MM.1S (cell line): ENCODE measurements around the gene CALR3.

Experiments
- DNase-seq: peaks from one replicate; pipeline ENCODE4 v3.0.0-alpha.2; 2015
- H2AFZ ChIP-seq: fragments of 300-600 bp; sonication (generic); 2 replicates; pipeline ENCODE4 v1.6.0; 2016; ENCODE audit warnings: antibody characterized with exemption, low read length
- H3F3A ChIP-seq: fragments of 300-600 bp; sonication (generic); 2 replicates; pipeline ENCODE4 v1.6.1; 2016; ENCODE audit warnings: mild to moderate bottlenecking, antibody characterized with exemption, low read length, moderate library complexity, mixed read lengths; ENCODE audit not compliant: insufficient read depth
- H3K27ac ChIP-seq: fragments of 300-600 bp; sonication (generic); 2 replicates; pipeline ENCODE4 v1.5.1; 2016; ENCODE audit warnings: mild to moderate bottlenecking, low read length
- H3K27me3 ChIP-seq: fragments of 300-600 bp; sonication (generic); replicated peaks from 2 replicates; pipeline ENCODE4 v1.6.0; 2016; ENCODE audit warnings: low read length; ENCODE audit not compliant: insufficient read depth
- H3K36me3 ChIP-seq: fragments of 300-600 bp; sonication (generic); replicated peaks from 2 replicates; pipeline ENCODE4 v1.6.1; 2016; ENCODE audit warnings: mild to moderate bottlenecking, low read length, mixed read lengths; ENCODE audit not compliant: insufficient read depth
- H3K4me1 ChIP-seq: fragments of 300-600 bp; sonication (generic); 2 replicates; pipeline ENCODE4 v1.6.1; 2016; ENCODE audit warnings: low read length, mixed read lengths
- H3K4me2 ChIP-seq: fragments of 300-600 bp; sonication (generic); 2 replicates; pipeline ENCODE4 v1.6.0; 2016; ENCODE audit warnings: low read depth, low read length
- H3K4me3 ChIP-seq: fragments of 300-600 bp; sonication (generic); 2 replicates; pipeline ENCODE4 v1.5.1; 2016; ENCODE audit warnings: low read length, mixed read lengths
- H3K79me2 ChIP-seq: fragments of 300-600 bp; sonication (generic); 2 replicates; pipeline ENCODE4 v1.6.1; 2016; ENCODE audit warnings: mixed run types, low read length, mixed read lengths
- H3K9ac ChIP-seq: fragments of 300-600 bp; sonication (generic); 2 replicates; pipeline ENCODE4 v1.6.1; 2016; ENCODE audit warnings: low read length, mixed read lengths
- H3K9me2 ChIP-seq: fragments of 300-600 bp; sonication (generic); replicated peaks from 2 replicates; pipeline ENCODE4 v1.6.1; 2016; ENCODE audit warnings: mild to moderate bottlenecking, low read length, mixed read lengths; ENCODE audit not compliant: insufficient read depth
- H3K9me3 ChIP-seq: fragments of 300-600 bp; sonication (generic); replicated peaks from 2 replicates; pipeline ENCODE4 v1.6.1; 2016; ENCODE audit warnings: mild to moderate bottlenecking, low read length, mixed read lengths; ENCODE audit not compliant: insufficient read depth
- H4K20me1 ChIP-seq: fragments of 300-600 bp; sonication (generic); 2 replicates; pipeline ENCODE4 v1.6.1; 2016; ENCODE audit warnings: mild to moderate bottlenecking, low read length, moderate library complexity, mixed read lengths; ENCODE audit not compliant: insufficient read depth
- EZH2 ChIP-seq: fragments of 300-600 bp; sonication (generic); optimal IDR thresholded peaks from 2 replicates; pipeline ENCODE3; 2017; ENCODE audit warnings: low read depth, mild to moderate bottlenecking, antibody characterized with exemption, low read length, mixed read lengths
- EZH2phosphoT487 ChIP-seq: fragments of 300-600 bp; sonication (generic); IDR thresholded peaks from 2 replicates; pipeline ENCODE4 v1.6.1; 2018; ENCODE audit warnings: antibody characterized with exemption, low read length
- TF ChIP-seq, protein P1 (sequence below): fragments of 300-600 bp; sonication (generic); IDR thresholded peaks from 2 replicates; pipeline ENCODE4 v1.5.1; 2016; ENCODE audit warnings: antibody characterized with exemption, low read length, mixed read lengths

The CALR3 gene

DNA sequence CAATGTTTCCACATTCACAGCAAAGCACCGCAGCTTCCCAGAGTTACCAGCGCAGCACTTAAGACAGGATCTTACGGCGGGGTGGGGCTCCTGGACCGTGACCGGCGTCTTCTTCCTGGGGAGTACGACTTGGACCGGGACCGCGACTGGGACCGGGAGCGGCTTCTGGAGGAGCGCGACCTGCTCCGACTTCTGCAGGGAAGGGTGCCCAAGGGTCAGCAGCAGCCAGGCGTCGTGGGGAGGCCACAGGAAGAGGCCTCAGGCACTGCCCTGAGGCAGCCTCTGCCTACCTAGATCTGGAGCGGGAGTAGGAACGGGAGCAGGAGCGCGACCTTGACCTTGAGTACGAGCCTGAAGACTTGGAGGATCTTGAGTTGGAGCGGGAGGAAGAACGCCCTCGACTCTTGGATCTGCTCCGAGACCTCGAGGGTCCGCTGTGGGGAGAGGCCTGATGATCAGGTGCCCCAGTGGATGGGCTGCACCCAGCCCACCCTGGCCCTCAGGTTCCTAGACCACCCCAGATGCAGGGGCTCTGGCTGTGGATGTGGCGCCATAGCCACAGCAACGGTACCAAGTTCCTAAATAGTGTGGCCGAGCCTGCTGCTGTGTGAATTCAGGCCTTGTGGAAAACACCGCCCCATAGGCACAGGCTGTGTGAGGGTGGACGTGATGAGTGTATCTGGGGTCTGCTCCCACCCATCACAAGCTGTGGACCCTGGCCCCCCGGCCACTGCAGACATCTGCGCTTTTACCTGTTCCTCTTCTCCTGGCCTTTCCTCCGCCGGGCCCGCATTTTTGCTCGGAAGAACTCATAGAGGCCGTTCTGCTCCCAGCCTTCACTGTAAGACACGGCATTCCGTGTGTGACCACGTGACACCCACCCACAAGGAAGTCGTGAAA is 24.4 kb upstream of the CALR3 start:
- Histone ChIP-seq H3K9me2 (no peaks in the 10 kb centered on the region), H3K9ac (no peak overlapping the region), H3F3A (no peaks in the 10 kb centered on the region), H3K4me3 (no peak overlapping the region), H2AFZ (no peak overlapping the region), H4K20me1 (no peaks in the 10 kb centered on the region), H3K9me3 (no peaks in the 10 kb centered on the region), H3K79me2 (peaks cover 7% of the 10 kb centered on the region; the same call in 1 of the 2 replicates), H3K36me3 (peaks cover 20% of the 10 kb centered on the region), H3K4me2 (no peak overlapping the region), H3K27ac (no peak overlapping the region), H3K27me3 (no peaks in the 10 kb centered on the region), H3K4me1 (no peaks in the 10 kb centered on the region)
- no peak for TF ChIP-seq EZH2
- TF ChIP-seq, protein P1, sequence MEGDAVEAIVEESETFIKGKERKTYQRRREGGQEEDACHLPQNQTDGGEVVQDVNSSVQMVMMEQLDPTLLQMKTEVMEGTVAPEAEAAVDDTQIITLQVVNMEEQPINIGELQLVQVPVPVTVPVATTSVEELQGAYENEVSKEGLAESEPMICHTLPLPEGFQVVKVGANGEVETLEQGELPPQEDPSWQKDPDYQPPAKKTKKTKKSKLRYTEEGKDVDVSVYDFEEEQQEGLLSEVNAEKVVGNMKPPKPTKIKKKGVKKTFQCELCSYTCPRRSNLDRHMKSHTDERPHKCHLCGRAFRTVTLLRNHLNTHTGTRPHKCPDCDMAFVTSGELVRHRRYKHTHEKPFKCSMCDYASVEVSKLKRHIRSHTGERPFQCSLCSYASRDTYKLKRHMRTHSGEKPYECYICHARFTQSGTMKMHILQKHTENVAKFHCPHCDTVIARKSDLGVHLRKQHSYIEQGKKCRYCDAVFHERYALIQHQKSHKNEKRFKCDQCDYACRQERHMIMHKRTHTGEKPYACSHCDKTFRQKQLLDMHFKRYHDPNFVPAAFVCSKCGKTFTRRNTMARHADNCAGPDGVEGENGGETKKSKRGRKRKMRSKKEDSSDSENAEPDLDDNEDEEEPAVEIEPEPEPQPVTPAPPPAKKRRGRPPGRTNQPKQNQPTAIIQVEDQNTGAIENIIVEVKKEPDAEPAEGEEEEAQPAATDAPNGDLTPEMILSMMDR = no peak
- no peak for TF ChIP-seq EZH2phosphoT487
- no peak for DNase-seq

DNA sequence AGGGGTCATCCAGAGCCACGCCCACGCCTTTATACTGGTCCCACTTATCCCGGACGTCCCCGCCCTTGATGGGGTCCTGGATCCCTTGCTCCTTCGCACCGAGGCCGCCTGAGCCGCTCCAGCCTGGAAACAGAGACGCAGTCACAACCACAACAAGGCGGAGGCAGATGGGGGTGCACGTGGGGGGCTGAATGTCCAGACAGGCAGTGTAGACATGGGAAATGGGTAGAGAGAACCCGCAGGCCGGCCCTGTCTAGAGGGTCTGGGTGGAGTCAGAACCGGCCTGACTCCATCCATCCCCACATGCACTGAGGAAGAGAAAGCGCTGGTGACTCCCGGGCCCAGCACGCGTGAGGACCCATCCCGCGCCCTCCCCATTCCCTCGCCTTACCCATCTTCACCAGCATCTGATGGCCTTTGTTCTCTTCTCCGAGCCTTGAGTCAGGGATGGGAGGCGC is 23.3 kb upstream of the CALR3 start:
- Histone ChIP-seq H3K4me2 (no peak overlapping the region), H3K27me3 (no peaks in the 10 kb centered on the region), H3K9me3 (no peaks in the 10 kb centered on the region), H3K4me3 (no peak overlapping the region), H4K20me1 (no peaks in the 10 kb centered on the region), H3K27ac (no peak overlapping the region), H3K9ac (no peak overlapping the region), H3F3A (no peaks in the 10 kb centered on the region), H3K79me2 (peaks cover 7% of the 10 kb centered on the region; the same call in 1 of the 2 replicates), H3K4me1 (no peaks in the 10 kb centered on the region), H3K9me2 (no peaks in the 10 kb centered on the region), H2AFZ (no peak overlapping the region), H3K36me3 (peaks cover 20% of the 10 kb centered on the region)
- DNase-seq = no peak
- TF ChIP-seq EZH2 = no peak

DNA sequence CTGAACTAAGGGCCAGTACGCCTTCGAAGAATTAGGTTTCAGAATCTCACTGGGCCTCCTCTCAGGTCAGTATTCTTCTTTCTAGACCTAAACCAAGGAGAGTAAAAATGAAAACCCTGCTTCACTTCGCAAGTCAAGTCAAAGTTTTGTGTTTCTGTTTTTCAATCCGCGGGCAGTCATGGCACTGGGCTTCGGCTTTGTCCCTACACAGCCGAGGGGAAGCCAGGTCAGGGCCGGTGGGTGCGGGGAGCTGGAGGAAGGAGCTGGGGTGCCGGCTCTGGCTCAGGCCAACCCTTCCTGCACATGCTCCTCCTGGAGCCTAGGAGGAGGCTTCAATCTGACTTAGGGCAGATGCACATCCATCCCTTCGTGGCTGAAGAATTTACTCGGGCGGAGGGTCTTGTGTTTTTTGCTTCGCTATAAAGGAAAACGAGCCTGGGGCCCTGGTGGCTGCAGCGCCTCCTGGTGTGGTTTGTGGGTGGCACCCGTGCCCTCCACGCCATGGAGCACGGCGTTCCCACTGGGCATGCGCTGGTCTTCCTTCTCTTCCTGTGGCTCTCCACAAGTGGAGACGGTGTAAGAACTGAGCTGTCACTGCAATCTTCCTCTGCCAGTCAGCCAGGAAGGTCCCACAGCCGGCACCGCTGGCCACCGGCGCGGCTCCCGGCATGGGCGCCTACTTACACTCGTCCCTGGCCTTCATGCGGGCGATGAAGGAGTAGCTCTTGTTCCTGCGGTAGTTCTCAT is 22.7 kb upstream of the CALR3 start:
- H3K9me2 ChIP-seq = no peaks in the 10 kb centered on the region
- no peaks in the 10 kb centered on the region for H3F3A ChIP-seq
- TF ChIP-seq EZH2phosphoT487 (no peak), EZH2 (no peak)
- TF ChIP-seq, protein P1 = no peak
- H3K79me2 ChIP-seq = peaks cover 6% of the 10 kb centered on the region; the same call in 1 of the 2 replicates
- no peak for DNase-seq
- no peak overlapping the region for H2AFZ ChIP-seq
- H3K27me3 ChIP-seq = no peaks in the 10 kb centered on the region
- no peak overlapping the region for H3K27ac ChIP-seq
- H3K36me3 ChIP-seq = peaks cover 20% of the 10 kb centered on the region
- H3K4me3 ChIP-seq = no peak overlapping the region
- H3K9ac ChIP-seq = no peak overlapping the region
- H4K20me1 ChIP-seq = no peaks in the 10 kb centered on the region
- H3K4me1 ChIP-seq = no peaks in the 10 kb centered on the region
- no peak overlapping the region for H3K4me2 ChIP-seq
- no peaks in the 10 kb centered on the region for H3K9me3 ChIP-seq
